Right lung (tissue), 5 donors: Measurements from ENCODE around the gene NDUFA12. TPM values are rescaled to one million over a fixed set of nuclear protein-coding genes. Genes with fewer than 3 reads are reported as not detected.
A peak's percentile ranks its signal among the peaks of the same experiment; 100 is the strongest.
"Not testable (repeated sequence)": the region's sequence is repeated elsewhere in the genome, so short reads cannot be mapped to it uniquely, and the experiment has no call there.

ENCODE experiments used
- DNase-seq, 2 donors: peaks; one replicate each; pipeline ENCODE4 v3.0.0-alpha.2; 2013
- polyA plus RNA-seq, 5 donors: library from polyadenylated mRNA; unstranded; fragments of 120-200 nt; gene quantifications; one replicate each; pipeline versions ENCODE4 v1.2.1 to v1.2.3, GENCODE V29; 2013; ENCODE audit warnings: inconsistent platforms in 1 of 5, low replicate concordance in 1 of 5; ENCODE audit not compliant: insufficient read length in 5 of 5, insufficient read depth in 1 of 5

Gene NDUFA12
- polyA plus RNA-seq, 5 donors = 77.5 to 92.4 (median 91.8) TPM

DNA sequence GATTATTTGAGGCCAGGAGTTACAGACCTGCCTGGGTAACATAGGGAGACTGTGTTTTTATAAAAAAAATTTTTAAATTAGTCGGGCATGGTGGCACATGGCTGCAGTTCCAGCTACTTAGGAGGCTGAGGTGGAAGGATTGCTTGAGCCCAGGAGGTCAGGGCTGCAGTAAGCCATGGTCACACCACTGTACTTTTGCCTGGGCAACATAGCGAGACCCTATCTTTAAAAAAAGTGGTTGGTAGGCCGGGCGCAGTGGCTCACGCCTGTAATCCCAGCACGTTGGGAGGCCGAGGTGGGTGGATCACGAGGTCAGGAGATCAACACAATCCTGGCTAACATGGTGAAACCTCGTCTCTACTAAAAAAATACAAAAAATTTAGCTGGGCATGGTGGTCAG is 18.4 kb downstream of the NDUFA12 start:
- DNase-seq = not testable (repeated sequence)

- no peak for DNase-seq
These were observed 20.2 kb downstream of the NDUFA12 start for GRCh38 chr12:94983321-94983720.

- DNase-seq = no peak
These were observed 21.0 kb downstream of the NDUFA12 start for GRCh38 chr12:94982456-94982855.

DNA sequence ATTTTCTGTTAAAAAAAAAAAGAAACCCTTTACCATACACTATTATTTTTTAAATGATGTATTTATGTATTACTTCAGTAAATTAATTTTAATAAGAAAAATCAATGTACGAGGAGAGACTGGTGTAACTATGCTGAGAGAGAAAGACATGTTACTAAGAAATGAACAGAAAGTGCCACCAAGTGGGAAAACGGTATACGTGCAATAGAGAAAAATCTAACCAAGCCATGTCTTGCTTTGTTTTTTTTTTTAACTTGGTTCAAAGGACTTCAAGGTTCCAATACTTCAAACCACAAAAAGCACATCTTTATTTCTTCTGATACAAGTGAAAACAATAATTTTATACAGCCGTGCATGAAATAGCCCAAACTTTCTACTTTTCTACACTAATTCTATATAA is 22.9 kb downstream of the NDUFA12 start:
- DNase-seq = peak in 1 of 2 donors; percentile 17

GRCh38 chr12:94979941-94980340 is 23.6 kb downstream of the NDUFA12 start:
- DNase-seq = no peak

DNA sequence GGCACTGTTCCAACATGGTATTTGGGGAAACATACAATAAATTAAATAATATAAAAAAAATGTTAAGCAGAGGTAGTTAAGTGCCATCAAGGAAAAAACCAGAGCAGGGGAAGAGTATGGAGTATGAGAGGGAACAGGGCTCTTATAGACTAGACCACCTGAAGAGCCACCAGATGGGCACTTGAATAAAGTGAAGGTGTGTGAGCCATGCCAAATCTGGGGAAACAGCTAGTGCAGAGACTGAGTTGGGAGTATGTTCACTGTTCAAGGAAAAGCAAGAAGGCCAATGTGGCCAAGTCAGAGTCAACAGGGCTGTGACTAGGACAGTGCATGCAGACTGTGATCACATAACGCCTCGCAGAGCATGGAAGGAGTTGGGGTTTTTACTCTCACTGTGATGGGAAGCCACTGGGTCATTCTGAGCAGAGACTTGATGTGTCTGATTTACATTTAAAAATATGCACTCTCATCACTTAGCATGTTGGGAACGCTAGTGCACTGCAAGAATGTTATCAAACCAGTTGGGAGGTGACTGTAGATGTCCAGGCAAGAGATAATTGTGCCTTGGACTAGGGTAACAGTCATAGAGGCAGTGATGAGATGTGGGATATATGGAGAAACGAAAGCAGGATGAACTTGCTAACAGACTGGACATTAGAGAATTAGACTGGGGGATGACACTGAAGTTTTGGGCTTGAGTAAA is 25.6 kb downstream of the NDUFA12 start:
- DNase-seq = no peak

DNA sequence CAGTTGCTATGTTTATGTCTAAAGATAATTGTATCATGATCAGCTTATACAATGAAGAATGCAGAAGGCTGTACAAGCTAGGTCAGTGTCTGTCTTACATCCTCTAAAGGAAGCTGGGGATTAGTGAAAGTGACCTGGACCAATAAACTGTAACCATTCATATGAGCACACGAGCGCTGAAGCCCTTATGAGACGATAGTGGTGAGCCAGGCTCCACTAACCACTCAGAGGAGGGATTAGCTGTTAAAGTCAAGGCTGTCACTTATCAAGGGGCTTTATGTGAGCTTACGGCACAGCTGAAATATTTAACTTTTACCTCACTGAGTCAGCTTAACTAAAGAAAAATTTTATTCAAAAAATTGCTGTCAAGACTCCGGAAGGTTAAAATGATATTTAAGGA is 30.3 kb downstream of the NDUFA12 start:
- no peak for DNase-seq

GRCh38 chr12:94972795-94973194 is 30.7 kb downstream of the NDUFA12 start:
- no peak for DNase-seq

GRCh38 chr12:94971923-94972322 is 31.6 kb downstream of the NDUFA12 start:
- no peak for DNase-seq

DNA sequence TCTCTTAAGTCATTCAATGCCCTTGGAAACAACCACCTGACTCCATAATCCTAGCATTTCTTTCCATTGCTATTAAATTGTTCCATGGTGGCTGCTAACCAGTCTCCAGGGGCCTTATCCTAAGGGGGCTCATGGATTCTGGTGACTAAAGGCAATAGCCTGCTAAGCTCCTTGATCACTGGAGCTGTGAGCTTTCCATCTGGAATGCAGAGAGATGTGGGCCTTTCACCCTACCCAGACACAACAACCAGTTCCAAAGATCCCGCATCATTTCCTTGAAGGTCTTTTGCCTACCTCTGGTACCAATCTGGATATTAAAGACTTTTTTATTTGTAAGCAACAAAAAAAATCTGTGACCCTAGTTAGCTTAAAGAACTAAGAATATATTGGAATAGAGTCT is 32.9 kb downstream of the NDUFA12 start:
- no peak for DNase-seq

- DNase-seq = no peak
These were observed 34.1 kb downstream of the NDUFA12 start for GRCh38 chr12:94969424-94969823.

DNA sequence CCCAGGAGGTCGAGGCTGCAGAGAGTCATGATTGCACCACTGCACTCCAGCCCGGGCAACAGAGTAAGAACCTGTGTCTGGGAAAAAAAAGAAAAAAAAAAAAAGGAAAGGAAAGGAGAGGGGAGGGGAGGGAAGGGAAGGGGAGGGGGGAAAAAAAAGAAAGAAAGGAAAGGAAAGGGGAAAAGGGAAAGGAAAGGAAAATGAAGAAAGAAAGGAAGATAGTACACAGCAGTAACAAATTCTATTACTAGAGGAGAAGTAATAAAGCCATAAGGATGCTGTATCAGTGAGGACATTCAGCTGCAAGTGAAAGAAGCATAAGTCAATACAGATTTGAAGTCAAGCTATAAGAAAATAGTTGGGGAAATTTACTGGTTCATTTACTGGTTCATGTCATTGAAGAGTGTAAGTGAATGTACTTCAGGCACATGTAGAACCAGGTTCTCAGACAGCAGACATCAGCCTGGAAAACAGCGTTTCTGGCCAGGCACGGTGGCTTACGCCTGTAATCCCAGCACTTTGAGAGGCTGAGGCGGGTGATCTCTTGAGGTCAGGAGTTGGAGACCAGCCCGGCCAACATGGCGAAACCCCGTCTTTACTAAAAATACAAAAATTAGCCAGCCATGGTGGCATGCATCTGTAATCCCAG is 37.4 kb downstream of the NDUFA12 start:
- no peak for DNase-seq

DNA sequence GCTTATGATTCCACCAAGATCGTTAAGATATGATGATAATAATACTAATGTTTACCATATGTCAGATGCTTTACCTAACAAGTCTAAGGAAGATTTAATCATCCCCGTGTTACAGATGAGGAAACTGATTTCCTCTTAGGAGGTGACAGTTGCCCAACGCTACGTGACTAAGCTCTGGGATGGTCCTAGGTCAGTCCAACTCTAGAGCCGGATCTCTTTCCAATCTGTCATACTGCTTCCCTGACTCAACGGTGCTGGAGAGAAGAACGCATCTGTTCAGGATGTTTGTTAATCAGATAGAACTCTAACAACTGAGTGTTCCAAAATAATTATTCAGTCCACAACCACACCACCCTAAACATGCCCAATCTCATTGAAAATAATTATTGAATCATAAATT is 39.8 kb downstream of the NDUFA12 start:
- DNase-seq = no peak

GRCh38 chr12:94962670-94963069 is 40.8 kb downstream of the NDUFA12 start:
- DNase-seq = no peak

GRCh38 chr12:94961911-94962310 is 41.6 kb downstream of the NDUFA12 start:
- DNase-seq = no peak

- DNase-seq = no peak
These were observed 42.2 kb downstream of the NDUFA12 start for GRCh38 chr12:94961256-94961824.

GRCh38 chr12:94957006-94957405 is 46.5 kb downstream of the NDUFA12 start:
- no peak for DNase-seq

DNA sequence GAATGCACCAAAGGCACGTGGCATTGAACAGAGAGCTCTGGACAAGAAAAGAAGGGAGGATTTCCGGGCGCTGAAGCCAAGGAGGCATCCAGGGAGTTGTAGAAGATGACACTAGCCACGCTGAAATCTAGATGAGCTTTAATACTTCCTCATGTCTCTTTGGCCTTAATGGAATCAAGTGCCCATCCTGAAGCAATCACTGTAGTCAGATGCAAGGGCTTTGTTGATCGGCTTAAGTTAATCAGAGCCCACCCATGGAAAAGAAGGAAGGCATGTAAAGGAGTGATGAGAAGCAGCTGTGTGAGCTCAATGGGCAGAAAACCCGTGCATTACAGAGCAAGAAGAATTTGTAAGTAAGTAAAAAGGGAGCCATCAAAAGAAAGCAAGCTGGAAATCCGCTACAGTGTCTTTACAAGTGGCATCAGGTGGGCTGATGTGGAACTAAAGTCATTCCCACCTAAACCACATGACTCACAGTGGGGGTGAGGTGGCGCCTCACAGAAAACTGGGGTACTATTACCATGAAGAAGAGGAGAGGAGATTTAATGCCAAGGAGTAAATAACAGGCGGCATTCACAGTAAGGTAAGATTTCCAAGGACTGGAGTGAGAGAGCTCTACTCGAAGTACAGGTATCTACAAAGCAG is 48.4 kb downstream of the NDUFA12 start:
- no peak for DNase-seq

DNA sequence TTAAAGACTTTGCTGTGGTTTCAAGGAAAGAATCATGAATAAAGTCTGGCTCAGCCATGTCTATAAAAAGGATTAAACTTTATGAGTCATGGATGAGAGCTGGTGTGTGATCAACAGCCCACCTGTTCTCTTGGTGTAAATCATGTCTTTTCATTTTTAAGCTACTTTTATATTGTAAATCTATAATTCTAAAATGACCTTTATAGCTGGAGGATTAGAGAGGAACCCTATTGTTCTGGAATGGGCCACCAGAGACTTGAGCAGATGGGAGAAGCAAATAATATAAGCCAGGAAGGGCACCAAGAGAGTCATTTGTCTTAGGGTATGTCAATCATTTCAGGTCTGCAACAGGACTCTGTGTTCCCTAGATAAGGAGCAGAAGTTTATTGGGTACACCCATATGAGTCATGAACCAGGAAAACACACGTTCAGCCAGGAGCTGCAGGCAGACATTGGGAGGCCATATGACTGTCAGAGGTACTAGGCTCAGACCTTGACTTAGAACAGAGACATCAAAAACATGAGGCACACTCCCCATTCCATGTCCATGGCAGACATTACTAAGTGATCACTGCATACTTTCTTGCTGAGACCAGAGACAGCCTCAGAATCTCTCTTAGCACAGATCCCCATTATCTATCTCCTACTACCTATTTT is 49.3 kb downstream of the NDUFA12 start:
- DNase-seq = no peak

- DNase-seq = no peak
These were observed 51.2 kb downstream of the NDUFA12 start for GRCh38 chr12:94952325-94952724.

DNA sequence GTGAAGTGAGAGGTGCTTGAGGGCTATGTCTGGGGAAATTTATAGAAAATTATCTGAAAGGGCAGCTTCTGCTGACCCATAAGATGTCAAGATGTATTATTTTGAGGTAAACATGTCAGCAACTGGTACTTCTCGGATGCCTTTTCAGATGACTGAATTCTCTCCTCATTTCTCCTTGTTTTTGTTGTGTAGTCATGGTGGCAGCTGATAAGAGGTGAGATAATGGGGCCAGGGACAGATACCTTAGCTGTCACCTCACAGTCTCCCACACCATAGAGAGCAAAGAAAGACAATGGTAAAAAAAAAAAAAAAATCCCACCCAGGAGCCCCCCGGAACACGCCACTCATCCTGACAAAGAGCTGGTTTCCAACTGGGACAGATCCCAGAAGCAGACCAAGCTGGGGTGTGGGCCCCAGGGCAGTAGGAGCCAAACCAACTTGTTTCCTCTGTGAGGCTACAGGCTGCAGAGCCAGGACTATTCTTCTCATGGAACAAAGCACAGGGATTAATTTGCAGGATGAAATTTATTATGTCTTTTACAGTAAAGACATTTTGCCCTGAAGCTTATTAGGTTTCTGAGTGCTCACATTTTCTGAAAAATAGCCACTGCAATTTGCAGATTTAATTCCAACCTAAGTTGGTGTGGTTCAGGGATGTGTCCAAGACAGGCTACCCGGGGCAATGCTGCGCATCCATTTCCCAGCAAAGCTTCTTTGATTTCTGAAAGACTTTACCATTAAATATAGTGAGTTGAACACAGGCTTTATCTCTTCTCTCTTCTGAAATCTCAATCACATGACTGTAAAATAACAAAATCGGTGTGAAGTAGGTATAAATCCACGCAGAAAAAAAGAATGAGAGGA is 52.2 kb downstream of the NDUFA12 start:
- no peak for DNase-seq
